ENCODE measurements around the gene AGAP5.

Gene AGAP5

GRCh38 chr10:73655990-73656298 lies 42.0 kb downstream of the AGAP5 start, which contains the start of gene SYNPO2L:
SYNPO2L (minus strand) TSS chr10:73656029; CDS start chr10:73655922, 107 bp downstream.
- in situ Hi-C loops (cut with HindIII; ENCODE audit: low sequenced_read_pairs) = no loop called here

- in situ Hi-C loops (cut with HindIII; ENCODE audit: low sequenced_read_pairs) = no loop called here
These were observed 42.5 kb downstream of the AGAP5 start for GRCh38 chr10:73655257-73655989.

GRCh38 chr10:73653701-73654100 lies 44.2 kb downstream of the AGAP5 start:
- in situ Hi-C loops (cut with HindIII; ENCODE audit: low sequenced_read_pairs) = no loop called here

- in situ Hi-C loops (cut with HindIII; ENCODE audit: low sequenced_read_pairs) = no loop called here
These were observed 44.7 kb downstream of the AGAP5 start for GRCh38 chr10:73653195-73653594.

GRCh38 chr10:73650537-73651331 lies 47.2 kb downstream of the AGAP5 start:
- in situ Hi-C loops (cut with HindIII; ENCODE audit: low sequenced_read_pairs) = no loop called here

GRCh38 chr10:73649876-73650536 lies 47.9 kb downstream of the AGAP5 start:
- in situ Hi-C loops (cut with HindIII; ENCODE audit: low sequenced_read_pairs) = no loop called here

DNA sequence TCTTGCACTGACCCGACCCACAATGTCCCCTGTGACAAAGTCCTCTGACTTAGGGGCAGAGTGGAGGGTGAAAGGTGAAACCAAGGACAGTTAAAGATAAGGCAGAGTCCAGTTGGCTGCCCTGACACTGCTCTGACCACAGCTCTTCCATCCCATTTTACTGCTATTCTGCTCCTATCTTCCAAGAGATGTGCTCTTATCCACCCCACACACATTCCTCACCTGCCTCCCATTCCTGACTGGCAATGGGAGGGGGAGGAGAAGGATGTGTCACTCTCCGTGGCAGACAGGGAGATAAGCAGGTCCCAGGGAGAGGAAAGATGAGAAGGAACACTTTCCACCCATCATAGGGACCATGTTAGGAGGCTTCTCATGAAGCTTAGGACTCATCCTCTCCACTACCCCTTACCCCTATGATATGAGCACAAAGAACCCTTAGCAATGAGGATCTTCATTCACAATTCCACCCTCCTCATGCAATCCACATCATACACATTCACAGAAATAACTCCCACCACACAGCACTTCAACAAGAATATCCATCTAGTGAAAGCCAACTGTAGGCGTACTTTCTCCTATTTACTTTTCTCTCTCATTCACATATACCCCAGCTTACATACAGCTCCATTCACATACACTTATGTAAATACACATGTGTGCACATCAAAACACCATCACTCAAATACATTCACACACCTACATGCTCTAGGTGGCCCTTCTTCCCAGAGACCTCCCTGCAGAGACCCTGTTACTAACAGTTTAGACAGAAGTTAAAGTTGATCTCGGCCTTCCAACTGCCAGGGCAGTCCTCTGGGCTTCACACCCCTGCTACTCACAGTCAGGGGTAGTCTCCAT lies 48.7 kb downstream of the AGAP5 start:
- in situ Hi-C loops (cut with HindIII; ENCODE audit: low sequenced_read_pairs) = no loop called here

DNA sequence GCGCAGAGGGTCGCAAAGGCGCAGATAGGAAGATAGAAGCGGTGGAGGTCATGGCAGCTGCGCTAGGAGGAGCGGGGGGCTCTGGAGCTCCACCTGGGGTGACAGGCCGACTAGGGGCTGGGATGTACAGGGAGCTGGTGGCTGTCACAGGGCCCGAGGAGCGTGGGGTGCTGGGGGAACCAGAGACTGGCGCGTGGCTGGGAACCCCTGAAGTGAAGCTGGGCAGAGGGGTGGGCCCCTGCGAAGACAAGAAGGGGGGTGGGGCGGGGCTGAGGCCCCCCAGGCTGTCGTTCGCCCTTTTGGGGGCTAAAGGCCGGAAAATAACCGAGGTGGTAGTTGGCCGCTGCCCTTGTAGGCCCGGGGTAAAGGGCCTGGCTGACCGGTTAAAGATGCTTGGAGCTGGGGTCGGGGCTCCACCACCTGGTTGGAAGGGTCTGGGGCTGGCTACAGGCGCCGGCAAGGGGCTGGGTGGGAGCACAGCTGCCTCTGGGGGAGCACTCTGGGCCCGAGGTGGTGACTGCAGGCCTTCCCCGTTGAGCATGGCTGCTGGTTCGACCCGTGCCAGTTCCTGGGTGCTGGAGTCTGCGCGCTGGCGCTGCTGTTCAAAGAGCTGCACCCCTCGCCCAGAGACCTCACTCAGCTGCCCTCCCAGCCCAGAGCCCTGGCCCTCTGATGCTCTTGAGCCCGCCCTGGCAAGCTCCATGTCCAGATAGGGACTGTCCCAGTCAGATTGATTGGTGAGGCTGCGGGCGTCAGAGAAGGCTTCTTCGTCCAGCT lies 49.8 kb downstream of the AGAP5 start:
- in situ Hi-C loops (cut with HindIII; ENCODE audit: low sequenced_read_pairs) = no loop called here

GRCh38 chr10:73647211-73647874 lies 50.6 kb downstream of the AGAP5 start:
- in situ Hi-C loops (cut with HindIII; ENCODE audit: low sequenced_read_pairs) = no loop called here

GRCh38 chr10:73646598-73647041 lies 51.3 kb downstream of the AGAP5 start:
- in situ Hi-C loops (cut with HindIII; ENCODE audit: low sequenced_read_pairs) = no loop called here

- in situ Hi-C loops (cut with HindIII; ENCODE audit: low sequenced_read_pairs) = no loop called here
These were observed 52.7 kb downstream of the AGAP5 start for GRCh38 chr10:73645251-73645650.

GRCh38 chr10:73644767-73645166 lies 53.1 kb downstream of the AGAP5 start:
- in situ Hi-C loops (cut with HindIII; ENCODE audit: low sequenced_read_pairs) = no loop called here

DNA sequence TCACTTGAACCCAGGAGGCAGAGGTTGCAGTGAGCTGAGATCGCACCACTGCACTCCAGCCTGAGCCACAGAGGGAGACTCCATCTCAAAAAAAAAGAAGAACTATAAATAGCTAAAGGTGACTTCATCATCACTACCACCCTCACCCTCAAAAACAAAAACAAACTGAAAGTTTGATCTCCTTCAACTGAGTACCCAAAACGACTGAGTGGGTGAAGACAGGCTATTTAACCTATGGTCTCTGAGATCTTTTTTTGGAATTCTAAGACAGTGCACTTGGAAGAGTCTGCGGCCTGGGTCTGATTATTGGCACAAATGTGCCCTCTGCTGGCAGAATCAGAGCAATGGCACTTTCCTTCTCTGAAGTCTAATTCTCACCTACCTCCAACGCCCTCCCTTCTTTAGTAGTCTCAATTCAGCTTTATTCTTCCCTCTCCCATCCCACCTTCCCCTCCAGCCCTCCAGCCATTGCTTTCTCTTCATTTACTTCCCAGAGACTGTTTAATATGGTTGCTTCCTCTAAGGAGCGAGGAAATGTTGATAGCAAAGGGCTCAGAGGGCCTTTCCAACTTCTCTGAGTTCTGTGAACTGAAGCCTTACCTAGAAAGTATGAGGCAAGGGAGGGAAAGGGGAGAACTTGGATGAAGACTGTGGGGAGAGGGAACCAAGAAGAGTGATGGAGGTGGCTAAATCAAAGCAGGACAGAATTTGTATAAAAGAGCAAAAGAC lies 53.7 kb downstream of the AGAP5 start:
- in situ Hi-C loops (cut with HindIII; ENCODE audit: low sequenced_read_pairs) = no loop called here

- in situ Hi-C loops (cut with HindIII; ENCODE audit: low sequenced_read_pairs) = no loop called here
These were observed 54.5 kb downstream of the AGAP5 start for GRCh38 chr10:73643362-73643761.

DNA sequence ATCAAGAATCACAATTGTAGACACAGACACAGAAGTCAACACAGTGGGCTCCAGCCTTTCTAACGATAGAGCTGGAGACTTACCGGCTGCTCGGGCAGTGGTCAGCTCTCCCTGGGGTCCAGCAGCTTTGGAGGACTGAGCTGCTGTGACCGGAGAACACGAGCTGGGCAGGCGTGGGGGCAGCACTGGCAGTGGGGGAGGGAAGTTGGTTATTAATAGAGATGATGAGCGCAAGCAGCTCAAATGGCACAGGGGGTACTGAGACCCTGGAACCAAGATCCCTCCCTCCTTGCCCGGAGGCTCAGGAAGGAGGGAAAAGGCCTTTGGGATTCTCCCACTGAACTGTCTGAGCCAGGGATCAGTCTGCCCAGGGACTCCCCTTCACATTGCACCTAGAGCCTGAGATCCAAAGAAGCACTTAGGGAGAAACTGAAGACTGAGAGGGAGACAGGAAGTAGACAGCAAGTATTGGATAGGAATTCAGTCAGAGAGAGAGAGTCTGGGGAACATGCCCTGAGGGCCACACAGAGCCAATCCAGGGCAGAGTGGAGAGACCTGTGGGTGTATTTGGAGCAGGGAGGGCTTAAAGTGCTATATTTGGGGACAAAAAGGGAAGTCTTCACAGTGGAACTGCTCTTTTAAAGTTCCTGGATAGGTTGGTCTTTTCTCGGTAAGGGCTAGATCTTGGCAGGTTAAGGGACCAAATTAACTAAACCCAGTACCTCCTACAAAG lies 56.4 kb downstream of the AGAP5 start, which contains the start of gene MYOZ1:
TSS of gene MYOZ1 (minus strand) at position 147 of the 733 bp plus-strand sequence. CDS start 1,457 bp downstream, outside the sequence.
- in situ Hi-C loops (cut with HindIII; ENCODE audit: low sequenced_read_pairs) = no loop called here

DNA sequence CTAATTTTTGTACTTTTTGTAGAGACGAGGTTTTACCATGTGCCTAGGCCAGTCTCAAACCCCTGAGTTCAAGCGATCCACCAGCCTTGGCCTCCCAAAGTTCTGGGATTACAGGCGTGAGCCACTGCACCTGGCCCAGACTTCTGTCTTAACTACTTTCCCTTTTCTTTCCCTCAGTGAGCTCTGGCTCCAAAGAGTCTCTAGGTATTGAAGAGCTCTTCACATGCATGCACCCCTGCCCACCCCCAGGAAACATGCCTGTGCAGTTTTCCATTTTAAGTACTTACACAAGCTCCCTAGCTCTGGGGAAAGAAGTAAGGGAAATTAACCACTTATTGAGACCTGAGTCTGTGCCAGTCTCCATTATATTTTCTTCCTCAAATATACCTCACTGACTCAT lies 58.6 kb downstream of the AGAP5 start:
- in situ Hi-C loops (cut with HindIII; ENCODE audit: low sequenced_read_pairs) = no loop called here

DNA sequence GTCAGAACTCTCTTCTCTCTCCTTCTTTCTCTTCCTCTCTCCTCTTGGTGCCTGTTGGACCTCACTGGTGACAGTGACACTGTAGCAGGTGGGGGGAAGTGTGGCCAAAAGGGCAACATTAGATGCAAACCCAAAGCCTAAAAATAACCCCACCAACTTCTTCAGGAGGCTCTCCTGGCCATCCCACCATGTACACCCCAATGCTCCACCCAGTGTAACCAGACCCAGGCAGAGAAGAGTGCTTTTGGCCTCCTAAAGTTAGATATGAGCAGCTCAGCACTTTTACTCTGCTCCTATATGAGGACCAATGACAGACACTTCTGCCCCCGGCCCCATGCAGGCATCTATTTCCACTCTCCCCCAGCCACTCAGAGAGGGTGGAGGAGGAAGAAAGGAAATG lies 62.1 kb downstream of the AGAP5 start:
- in situ Hi-C loops (cut with HindIII; ENCODE audit: low sequenced_read_pairs) = no loop called here

GRCh38 chr10:73634421-73634820 lies 63.5 kb downstream of the AGAP5 start:
- in situ Hi-C loops (cut with HindIII; ENCODE audit: low sequenced_read_pairs) = no loop called here

All from DLD1 (cell line).